Stimulated activated CD4-positive, alpha-beta T cell treated with anti-CD3 and anti-CD28 coated beads, Interleukin-15, amount 100 ng/mL, for 1 hour (primary cell): ENCODE results near the gene HSPA9.
A peak's percentile ranks its signal among the peaks of the same experiment; 100 is the strongest.

Experiments used
- DNase-seq, 2 donors: peaks; one replicate each; pipeline ENCODE4 v3.0.0-alpha.2; 2020; ENCODE audit warnings: low read depth in 1 of 2, low spot score in 1 of 2

HSPA9 gene

GRCh38 chr5:138564242-138564641 lies 11.0 kb downstream of the HSPA9 start:
- no peak for DNase-seq

DNA sequence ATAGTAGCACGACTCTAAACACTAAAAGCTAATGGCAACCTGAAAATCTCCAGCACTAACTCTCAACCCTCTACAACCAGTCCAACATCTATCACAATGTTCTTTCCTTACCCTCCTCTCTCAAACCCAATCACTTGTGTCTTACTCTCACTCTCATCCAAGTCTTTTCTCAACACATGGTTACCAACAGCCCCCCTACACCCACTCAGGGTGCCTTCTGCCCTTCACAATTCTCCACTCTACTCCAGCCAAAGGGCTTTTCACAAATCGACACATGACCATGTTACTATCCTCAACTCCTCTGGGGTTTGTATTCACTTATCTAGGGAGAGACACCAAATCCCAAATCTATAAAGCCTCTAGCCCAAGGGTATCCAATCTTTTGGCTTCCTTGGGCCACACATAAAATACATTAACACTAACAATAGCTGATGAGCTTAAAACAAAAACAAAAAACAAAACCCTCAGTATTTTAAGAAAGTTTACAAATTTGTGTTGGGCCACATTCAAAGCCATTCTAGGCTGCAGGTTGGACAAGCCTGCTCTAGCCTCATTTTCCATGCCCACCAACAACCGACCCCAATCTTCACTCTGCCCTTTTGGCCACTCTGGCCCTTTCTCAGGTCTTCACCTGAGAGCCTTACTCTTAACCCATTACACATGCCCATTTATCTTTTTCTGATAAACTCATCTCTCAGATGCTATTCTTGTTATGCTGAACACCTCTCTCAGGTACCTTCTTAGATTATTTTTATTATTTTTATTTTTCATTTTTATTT lies 11.7 kb downstream of the HSPA9 start:
- DNase-seq = no peak

- no peak for DNase-seq
Observed at GRCh38 chr5:138560971-138561370, 14.2 kb downstream of the HSPA9 start.

DNA sequence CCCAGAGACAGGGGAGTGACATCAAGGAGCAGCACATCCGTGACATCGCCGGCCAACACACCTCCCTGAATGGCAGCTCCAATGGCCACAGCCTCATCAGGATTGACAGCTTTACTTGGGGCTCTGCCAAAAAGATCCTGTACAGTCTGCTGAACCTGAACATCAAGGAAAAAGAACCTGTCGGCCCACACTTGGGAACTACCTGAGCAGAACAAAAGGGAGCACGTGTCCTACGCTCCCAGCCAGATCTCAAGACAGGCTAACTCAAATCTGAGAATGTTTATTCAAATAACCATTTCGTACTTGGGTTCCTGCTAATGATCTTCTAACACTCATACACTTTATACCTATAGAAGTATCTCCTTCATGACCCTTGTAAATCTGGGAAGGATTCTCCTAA lies 15.3 kb downstream of the HSPA9 start:
- DNase-seq = no peak

- no peak for DNase-seq
Observed at GRCh38 chr5:138557677-138558076, 17.5 kb downstream of the HSPA9 start.

GRCh38 chr5:138554143-138554542 lies 21.1 kb downstream of the HSPA9 start:
- no peak for DNase-seq

DNA sequence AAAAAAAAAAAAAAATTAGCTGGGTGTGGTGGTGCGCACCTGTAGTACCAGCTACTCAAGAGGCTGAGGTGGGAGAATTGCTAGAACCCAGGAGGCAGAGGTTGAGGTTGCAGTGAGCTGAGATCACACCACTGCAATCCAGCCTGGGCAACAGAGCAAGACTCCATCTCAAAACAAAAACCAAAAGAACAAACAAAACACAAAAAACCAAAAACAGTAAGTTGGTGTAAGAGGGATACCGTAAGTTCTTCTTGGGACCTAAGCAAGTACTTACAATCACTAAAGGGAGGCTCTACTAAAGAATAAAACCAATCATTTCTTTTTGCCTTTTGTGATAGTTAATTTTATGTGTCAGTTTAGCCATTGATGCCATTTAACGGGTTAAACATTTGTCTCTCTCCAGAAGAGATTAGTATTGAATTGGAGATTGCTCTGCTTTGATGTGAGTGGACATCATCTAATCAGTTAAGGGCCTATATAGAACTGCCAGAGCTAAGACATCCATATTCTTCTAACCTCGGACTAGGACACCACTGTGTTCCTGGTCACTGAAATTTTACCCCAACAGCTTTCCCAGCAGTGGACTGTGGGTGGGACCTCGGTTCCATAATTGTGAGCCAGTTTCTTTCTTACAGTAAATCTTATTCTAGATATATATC lies 21.6 kb downstream of the HSPA9 start:
- DNase-seq = no peak

DNA sequence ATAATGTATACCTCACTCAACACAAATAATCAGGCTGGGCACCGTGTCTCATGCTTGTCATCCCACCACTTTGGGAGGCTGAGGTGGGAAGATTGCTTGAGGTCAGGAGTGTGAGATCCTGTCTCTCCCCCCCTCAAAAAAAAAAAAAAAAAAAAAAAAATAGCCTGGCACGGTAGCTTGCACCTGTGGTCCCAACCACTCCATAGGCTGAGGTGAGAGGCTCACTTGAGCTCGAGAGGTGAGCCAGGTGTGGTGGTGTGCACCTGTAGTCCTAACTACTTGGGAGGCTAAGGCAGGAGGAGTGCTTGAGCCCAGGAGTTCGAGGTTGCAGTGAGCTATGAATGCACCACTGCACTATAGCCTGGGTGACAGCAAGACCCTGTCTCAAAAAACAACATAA lies 22.5 kb downstream of the HSPA9 start:
- DNase-seq = no peak

GRCh38 chr5:138549414-138549813 lies 25.8 kb downstream of the HSPA9 start:
- DNase-seq = no peak

- no peak for DNase-seq
Observed at GRCh38 chr5:138545919-138546562, 29.2 kb downstream of the HSPA9 start.

- no peak for DNase-seq
Observed at GRCh38 chr5:138544181-138545134, 30.7 kb downstream of the HSPA9 start.

- no peak for DNase-seq
Observed at GRCh38 chr5:138543730-138544104, 31.5 kb downstream of the HSPA9 start.

DNA sequence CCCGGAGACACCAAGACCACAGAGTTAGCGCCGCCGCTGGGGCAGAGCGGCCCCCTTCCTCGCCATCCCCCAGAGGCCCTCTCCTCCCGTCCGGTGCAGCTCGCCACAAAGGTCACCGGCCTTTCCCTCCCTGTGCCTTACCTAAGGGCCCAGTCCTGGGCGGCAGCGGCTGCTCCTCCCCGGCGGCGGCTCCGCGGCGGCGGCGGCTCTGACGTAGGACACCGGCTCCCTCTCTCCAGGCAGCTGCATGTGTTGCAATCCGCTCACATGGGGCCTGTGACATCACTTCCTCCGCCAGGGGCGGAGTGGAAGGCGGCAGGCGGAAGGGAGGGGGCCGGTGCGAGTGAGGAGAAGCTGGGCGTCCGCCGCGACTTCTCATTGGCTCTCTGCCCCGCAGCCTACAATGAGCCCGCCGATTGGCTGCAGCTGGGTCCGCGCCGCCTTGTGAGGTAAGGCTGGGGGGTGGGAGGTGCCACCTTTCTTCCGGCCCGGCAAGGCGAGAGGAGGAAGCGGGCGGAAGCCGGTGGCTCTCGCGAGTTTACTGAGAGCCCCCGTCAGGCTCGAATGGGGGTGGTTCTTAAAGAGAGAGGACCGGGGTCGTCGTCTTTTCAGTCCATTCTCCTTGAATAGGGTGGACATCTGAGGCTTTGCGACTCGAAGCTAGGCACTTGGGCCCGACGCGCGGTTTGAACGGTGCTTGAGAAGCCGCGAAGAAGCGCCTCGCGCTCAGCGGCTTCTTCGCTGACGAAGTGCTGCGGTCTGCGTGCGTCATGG lies 32.1 kb downstream of the HSPA9 start, which contains the start of gene ETF1:
Gene ETF1, minus strand, starts transcription at position 281 of the 774 bp plus-strand sequence. CDS start 318 bp downstream, outside the sequence.
- DNase-seq = peak; percentile 98 to 99

DNA sequence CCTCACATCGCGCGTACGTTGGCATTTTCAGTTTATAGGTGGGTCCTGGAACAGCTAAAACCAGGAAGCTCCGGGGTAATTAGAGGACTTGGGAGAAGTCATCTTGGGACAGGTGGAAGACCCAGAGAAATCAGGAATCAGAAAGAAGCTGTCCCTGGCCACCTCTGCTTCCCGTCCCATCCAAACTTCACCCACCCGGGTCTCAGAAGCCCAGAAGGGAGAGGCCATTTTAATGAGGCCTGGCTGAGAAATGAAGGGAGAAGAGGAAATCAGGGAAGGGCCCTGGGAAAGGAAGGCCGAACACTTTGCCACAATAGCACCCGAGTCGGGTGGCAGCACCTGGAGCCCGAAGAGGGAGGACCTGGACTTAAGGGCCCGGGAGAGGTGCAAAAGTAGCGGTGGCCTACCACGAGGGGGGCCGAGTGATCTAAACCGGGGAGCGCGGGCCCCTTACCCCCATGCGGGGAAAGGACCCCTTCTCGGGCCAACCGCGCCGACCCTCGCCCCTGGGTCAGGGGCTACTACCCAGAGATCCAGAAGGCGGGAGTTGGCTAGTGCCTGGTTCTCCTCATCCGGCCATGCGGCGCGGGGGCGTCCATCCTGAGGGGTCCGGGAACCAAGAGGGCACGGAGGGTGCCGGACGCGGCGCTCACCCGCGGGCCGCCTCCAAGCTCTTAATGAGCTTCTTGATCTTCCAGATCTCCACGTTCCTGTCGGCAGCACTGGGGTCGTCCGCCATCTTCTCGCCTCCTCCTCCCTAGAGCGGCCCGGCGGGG lies 32.8 kb downstream of the HSPA9 start:
- peak in 1 of 2 donors; percentile 8 for DNase-seq

DNA sequence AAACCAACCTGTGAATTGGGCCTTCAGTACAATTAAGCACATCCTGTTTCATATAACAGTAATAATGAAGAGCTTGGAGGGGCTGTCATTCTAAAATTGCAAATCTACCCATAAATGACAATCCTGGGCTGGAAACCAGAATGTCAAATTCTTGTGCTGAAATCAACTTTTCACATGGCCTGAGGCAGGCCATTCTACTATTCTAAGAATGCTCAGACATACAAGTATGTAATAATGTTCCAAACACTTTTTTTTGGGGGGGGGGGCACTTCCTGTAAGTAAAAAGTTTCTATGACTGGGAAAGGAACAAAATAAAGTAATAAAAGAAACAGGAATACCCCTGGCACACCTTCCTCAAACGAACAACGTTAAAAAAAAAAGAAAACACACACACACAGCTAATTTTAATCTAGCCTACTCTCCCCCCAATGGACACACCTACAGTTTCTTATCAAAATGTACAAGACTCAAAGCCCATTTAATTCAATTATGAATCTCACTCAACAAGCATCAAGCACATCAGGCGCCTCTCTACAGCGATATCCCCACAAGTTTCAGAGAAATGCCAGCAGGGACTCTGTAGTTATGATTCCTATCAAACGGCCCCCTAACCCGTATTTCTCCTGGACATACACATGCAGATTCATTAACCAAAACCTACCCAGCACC lies 33.6 kb downstream of the HSPA9 start:
- DNase-seq = no peak

DNA sequence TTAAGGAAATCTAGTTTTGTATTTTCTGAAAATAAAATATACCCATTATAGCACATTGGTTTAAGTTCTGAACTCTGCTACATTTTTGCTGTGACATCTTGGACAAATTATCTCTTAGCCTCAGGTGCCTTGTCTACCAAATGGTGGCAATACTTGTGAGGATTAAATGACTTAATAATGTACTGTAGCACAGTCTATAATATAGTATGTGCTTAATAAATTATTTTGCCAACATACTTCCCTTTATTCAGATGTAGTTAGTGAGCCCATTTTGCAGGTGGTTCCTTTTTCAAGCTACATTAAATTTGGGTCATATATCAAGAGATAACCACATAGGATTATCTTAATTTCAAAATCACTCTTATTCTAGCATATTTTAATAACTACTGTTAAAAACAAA lies 35.4 kb downstream of the HSPA9 start:
- DNase-seq = no peak

GRCh38 chr5:138538943-138539627 lies 36.1 kb downstream of the HSPA9 start:
- DNase-seq = no peak

DNA sequence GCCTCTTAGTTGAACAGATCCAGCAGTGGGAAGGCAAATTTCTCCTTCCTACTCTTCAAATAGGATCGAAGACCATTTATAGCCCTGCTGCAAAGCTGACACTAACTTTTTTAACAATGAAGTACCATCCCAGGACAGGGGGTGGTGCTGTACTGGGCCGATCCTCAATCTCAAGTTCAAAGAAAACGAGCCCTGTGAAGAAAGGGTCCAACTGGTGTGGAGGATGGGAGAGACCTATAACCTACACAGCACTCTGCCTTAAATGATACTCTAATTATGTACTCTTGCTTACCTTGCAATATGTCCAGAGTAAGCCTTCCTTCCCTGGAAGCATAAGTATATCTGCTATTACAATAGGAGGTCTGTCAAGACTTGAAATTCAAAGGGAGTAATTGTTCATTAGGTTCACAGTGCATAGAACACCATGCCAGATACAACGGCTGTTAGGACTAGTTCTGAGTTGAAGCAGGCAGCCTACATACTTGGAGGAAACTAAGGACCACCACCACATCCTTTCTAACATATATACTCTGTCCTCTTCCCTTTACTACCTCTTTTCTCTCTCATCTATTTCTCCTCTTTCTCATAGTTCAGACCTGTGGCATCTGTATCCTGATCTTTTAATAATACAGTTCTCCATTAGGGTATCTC lies 38.4 kb downstream of the HSPA9 start:
- DNase-seq = no peak
